Prostate gland (tissue), 2 donors: ENCODE data around the gene NPNT. TPM values are rescaled to one million over a fixed set of nuclear protein-coding genes. Genes with fewer than 3 reads are reported as not detected.

Experiments used
- DNase-seq: peaks from one replicate; pipeline ENCODE4 v3.0.0-alpha.2; 2019; ENCODE audit warnings: low spot score
- H3K27ac ChIP-seq, 2 donors: fragments of 200-600 bp; sonication (generic); 2 replicates each; pipeline ENCODE4 v1.5.1; 2017 to 2019
- H3K27me3 ChIP-seq: fragments of 200-600 bp; sonication (generic); replicated peaks from 2 replicates; pipeline ENCODE4 v1.5.1; 2019; ENCODE audit not compliant: insufficient read depth
- H3K36me3 ChIP-seq, 2 donors: fragments of 200-600 bp; sonication (generic); 1 replicate in 1 of 2; 2 replicates in 1 of 2; pipeline versions ENCODE4 v1.5.1 to v1.8.1; 2017 to 2019
- H3K4me1 ChIP-seq: fragments of 200-600 bp; sonication (generic); replicated peaks from 2 replicates; pipeline ENCODE4 v1.5.1; 2019
- H3K4me3 ChIP-seq, 2 donors: fragments of 200-600 bp; sonication (generic); 2 replicates each; pipeline ENCODE4 v1.5.1; 2017 to 2019
- H3K9me3 ChIP-seq: fragments of 200-600 bp; sonication (generic); 2 replicates; pipeline ENCODE4 v1.5.1; 2017
- CTCF ChIP-seq, 4 experiments: fragments of 200-600 bp in 2 of 4; fragments of 450-650 bp in 2 of 4; sonication (generic) in 2 of 4; IDR thresholded peaks; 1 replicate in 3 of 4; 2 replicates in 1 of 4; pipeline ENCODE4 v1.5.1; 2016 to 2019; ENCODE audit warnings: antibody characterized with exemption in 4 of 4, mild to moderate bottlenecking in 2 of 4, moderate library complexity in 2 of 4
- POLR2A ChIP-seq: fragments of 450-650 bp; IDR thresholded peaks from one replicate; pipeline ENCODE4 v1.6.1; 2016; ENCODE audit warnings: antibody characterized with exemption, mild to moderate bottlenecking
- POLR2AphosphoS5 ChIP-seq: sonication (generic); formaldehyde crosslinking; IDR thresholded peaks from one replicate; pipeline ENCODE4 v1.6.1; 2017; ENCODE audit warnings: antibody characterized with exemption
- WGBS: methylation state at CpG from one replicate; pipeline ENCODE4 v1.1.5; 2018; 5-methylcytosine and 5-hydroxymethylcytosine counted together
- intact Hi-C: fragments of 100-400 bp; cut with DNase I; formaldehyde crosslinking; loops from one replicate; pipeline ENCODE4 v1.14.2; 2022
- total RNA-seq, 2 donors: library from RNA; depleted of rRNA; stranded (reverse); fragments of >200 nt; gene quantifications; one replicate each; pipeline ENCODE4 v1.1.0, GENCODE V29; 2016

The NPNT gene
- total RNA-seq, 2 donors from 2014 or later: 25.2 to 53.0 TPM

- WGBS: 81% methylated on average over 3 of the region's 3 CpGs
- no peaks in the 10 kb centered on the region for H3K4me1 ChIP-seq
- intact Hi-C loops: no loop called here
Observed at GRCh38 chr4:105952591-105952990, 57.3 kb downstream of the NPNT start.

GRCh38 chr4:105956569-105956968 is 61.3 kb downstream of the NPNT start:
- Histone ChIP-seq H3K9me3 (no peaks in the 10 kb centered on the region), H3K27me3 (no peaks in the 10 kb centered on the region), H3K4me1 (no peaks in the 10 kb centered on the region), H3K27ac (peak overlapping the region in 1 of 2 donors; percentile 31), H3K4me3 (no peak overlapping the region), H3K36me3 (no peaks in the 10 kb centered on the region)
- DNase-seq: no peak
- intact Hi-C loops: loop anchor here (5.0 kb wide), 1 partner anchor 59 kb away; the partner anchor contains the start of gene NPNT
- TF ChIP-seq POLR2AphosphoS5 (no peak), POLR2A (no peak), CTCF (IDR thresholded peaks at IDR 0.05) (no peak)
- WGBS: 27% methylated on average over 4 of the region's 4 CpGs

More at GRCh38 chr4:105952591-105952990, 57.3 kb downstream of the NPNT start:
- TF ChIP-seq POLR2AphosphoS5 (no peak), CTCF (IDR thresholded peaks at IDR 0.05) (no peak), POLR2A (no peak)
- no peak for DNase-seq
- H3K4me3 ChIP-seq: no peak overlapping the region
- H3K9me3 ChIP-seq: no peaks in the 10 kb centered on the region
- H3K27me3 ChIP-seq: no peaks in the 10 kb centered on the region
- no peak overlapping the region for H3K27ac ChIP-seq
- no peaks in the 10 kb centered on the region for H3K36me3 ChIP-seq

GRCh38 chr4:105957680-105958079 is 62.4 kb downstream of the NPNT start:
- Histone ChIP-seq H3K27me3 (no peaks in the 10 kb centered on the region), H3K4me3 (no peak overlapping the region), H3K36me3 (no peaks in the 10 kb centered on the region), H3K4me1 (no peaks in the 10 kb centered on the region), H3K27ac (peak overlapping the region in 1 of 2 donors; percentile 28), H3K9me3 (no peaks in the 10 kb centered on the region)
- DNase-seq: no peak
- TF ChIP-seq POLR2AphosphoS5 (no peak), CTCF (IDR thresholded peaks at IDR 0.05) (no peak), POLR2A (no peak)
- WGBS: 51% methylated on average over 4 of the region's 4 CpGs
- intact Hi-C loops: loop anchor here (5.0 kb wide), 1 partner anchor 60 kb away; the partner anchor contains the start of gene NPNT

GRCh38 chr4:105963461-105964400 is 68.5 kb downstream of the NPNT start:
- intact Hi-C loops: no loop called here
- H3K9me3 ChIP-seq: no peaks in the 10 kb centered on the region
- no peak for TF ChIP-seq POLR2A
- no peak for TF ChIP-seq CTCF (IDR thresholded peaks at IDR 0.05)
- no peak for TF ChIP-seq POLR2AphosphoS5
- H3K4me3 ChIP-seq: no peak overlapping the region
- no peak for DNase-seq
- no peaks in the 10 kb centered on the region for H3K4me1 ChIP-seq
- 91% methylated on average over 3 of the region's 3 CpGs for WGBS
- H3K27me3 ChIP-seq: no peaks in the 10 kb centered on the region
- H3K27ac ChIP-seq: no peak overlapping the region
- H3K36me3 ChIP-seq: no peaks in the 10 kb centered on the region
